H4 (cell line): ENCODE results near the gene MATN4. TPM values are rescaled to one million over a fixed set of nuclear protein-coding genes. Genes with fewer than 3 reads are reported as not detected.

Experiments
- DNase-seq: peaks from one replicate; pipeline ENCODE4 v3.0.0-alpha.2; 2015; ENCODE audit warnings: low spot score
- total RNA-seq: library from RNA; depleted of rRNA; stranded (reverse); fragments of >200 nt; shearing (Covaris generic); gene quantifications from 2 replicates; pipeline ENCODE4 v1.2.3, GENCODE V29; 2014

MATN4 gene
- total RNA-seq, 1 experiment from 2014 or later: not detected

DNA sequence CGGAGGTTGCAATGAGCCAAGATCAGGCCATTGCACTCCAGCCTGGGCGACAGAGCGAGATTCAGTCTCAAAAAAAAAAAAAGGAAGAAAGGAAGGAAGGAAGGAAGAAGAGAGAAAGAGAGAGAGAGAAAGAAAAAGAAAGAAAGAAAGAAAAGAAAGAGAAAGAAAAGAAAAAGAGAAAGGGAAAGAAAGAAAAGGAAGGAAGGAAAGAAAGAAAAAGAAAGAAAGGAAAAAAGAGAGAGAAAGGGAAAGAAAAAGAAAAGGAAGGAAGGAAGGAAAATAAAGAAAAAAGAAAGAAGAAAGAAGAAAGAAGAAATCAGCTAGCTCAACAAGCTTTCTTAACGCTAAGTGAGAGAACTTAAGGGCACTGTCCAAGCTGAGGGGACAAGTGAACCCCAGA, 7.6 kb upstream of the MATN4 start:
- DNase-seq: no peak

DNA sequence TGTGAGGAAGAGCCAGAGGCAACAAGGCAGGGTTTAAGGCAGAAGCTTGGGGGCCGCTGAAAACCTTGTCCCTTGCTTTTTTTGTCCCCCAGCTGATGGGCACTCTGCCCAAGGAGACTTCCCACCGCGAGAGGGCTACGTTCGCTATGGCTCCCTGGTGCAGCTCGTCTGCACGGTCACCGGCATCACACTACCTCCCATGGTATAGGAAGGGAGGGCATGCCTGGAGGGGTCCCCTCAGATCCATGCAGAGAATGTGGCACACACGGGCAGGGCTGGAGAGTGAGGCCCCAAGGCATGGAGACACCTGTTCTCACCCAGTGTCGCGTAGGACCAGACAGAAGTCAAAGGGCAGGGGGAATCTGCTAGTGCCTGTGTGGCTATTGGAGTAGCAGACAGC, 5.8 kb upstream of the MATN4 start:
- DNase-seq: no peak

DNA sequence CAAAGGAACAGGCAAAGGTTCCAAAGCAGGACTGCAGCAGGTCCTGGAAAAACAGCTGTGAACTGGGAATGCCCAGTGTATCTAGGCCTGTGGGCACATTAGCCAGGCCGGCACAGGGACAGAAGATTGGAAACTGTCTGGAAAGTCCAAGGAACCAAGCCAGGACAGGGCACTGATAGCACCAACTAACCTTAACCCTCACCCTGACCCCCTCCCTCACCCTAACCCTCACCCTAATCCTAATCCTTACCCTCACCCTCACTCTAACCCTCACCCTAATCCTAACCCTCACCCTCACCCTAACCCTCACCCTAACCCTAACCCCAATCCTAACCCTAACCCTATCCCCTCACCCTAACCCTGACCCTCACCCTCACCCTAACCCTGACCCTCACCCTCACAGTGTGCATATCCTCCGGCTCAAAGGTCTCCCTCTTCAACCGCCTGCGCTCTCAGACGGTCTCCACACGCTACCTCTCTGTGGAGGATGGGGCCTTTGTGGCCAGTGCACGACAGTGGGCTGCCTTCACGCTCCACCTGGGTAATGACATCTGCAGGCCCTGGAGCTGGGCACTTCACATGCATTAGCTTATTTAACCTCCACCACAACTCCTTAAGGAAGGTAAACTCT, 5.1 kb upstream of the MATN4 start:
- no peak for DNase-seq

DNA sequence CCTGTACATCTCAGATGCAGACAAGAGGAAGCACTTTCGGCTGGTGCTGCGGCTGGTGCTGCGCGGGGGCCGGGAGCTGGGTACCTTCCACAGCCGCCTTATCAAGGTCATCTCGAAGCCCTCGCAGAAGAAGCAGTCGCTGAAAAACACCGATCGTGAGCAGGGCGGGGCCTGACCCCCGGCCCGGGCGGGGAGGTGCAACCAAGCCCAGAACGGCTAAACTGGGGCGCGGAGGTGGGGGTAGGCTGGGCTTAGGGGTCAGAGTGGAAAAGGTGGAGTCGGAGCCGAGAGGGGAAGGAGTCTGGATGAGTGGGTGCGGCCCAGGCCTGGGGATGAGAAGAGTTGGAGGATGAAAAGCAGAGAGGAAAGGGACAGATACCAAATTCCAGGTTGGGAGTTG, 4.1 kb upstream of the MATN4 start:
- DNase-seq: no peak

DNA sequence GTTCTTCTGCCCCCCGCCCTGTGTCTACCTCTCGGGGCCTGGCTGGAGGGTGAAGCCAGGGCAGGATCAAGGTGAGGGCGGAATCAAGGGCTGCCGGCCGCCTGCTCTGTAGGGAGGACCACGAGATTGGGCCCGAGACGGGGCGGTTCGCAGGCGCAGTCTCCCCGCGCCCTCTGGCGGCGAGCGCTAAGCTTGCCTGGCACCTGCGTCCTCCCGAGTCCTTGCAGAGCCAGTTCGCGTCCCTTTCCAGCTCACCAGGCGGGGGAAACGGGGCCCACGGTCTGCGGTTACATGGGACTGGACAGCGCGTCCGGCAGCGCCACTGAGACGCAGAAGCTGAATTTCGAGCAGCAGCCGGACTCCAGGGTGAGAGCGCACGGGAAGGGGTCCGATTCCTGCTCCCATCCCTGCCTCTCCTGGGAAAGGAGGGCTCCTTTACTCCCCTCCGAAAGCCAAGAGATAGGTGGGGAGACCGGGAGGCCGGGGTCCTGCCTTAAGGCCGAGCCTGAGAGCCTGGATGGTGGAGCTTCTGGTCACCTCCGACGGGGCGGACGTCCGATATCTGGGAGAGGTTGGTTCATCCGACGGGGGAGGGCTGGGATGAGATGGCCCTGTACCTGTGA, 3.6 kb upstream of the MATN4 start:
- DNase-seq: peak; percentile 51

DNA sequence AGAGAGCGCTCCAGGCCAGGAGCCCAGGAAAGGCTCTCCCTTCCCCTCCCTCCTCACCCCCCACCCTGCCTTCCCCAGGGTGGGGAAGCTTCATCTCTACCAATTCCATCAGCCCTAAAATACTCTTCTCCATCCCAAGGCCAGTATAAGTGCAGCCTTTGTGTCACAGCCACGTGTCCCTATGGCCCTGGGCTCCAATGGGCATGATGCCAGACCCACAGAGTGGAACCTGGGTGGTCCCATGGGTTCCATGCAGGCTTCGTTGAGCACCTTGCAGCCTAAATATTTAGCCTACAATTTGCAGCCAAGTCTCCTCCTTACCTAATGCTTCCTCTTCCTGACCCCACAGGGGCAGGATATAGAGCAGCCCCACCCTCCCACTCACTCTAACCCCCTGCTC, 976 bp upstream of the MATN4 start:
- no peak for DNase-seq

DNA sequence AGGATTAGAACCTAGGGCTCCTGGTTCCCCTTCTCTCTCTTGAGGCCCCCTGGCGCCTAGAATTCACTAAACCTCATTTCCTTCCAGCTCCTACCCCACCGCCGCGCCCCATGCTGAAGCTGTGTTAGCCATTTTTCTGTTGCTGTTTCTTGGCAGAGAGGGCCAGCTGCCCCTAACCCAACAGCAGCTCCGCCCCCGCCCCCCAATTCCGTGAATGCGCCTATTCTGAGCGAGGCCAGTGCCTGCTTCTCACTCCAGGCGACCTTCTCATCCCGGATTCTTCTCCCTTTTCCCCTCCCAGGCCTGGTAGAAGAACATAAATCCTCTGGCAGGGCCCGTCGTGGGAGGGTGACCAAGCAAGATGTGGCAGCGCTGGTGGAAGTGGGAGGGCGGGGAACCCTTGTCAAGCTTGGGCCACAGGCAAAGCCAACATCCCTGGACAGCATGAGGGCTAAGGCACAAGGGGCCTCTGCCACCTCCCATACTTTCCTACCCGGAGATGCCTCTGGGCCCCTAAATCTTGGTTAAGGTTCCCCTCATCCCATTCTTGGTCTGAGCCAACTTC, 941 bp downstream of the MATN4 start:
- DNase-seq: no peak

DNA sequence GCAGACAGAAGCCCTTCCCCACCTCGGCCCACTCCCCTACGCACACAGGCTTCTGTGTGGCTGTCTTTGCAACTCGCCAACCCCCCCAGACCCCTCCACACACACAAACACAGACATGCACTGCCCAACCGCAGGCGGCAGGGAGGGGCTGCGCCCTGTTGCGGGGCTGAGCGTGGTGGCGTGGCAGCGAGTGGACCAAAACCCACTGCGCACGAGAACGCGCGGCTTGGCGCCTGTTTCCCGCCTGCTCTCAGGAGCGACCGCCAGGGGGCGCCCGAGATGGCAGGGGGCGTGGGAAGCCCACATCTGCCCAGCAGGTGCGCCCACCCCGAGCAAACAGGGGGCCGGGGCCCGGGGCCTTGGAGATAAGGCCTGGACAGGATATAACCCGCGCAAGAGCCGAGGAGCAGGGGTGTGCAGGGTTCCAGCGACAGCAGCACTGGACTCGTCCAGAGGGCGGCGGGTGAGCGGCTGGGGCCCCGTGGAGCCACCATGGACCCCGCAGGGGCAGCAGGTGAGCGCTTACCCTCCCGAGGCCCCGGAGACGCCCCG, 1.6 kb downstream of the MATN4 start, which contains the start of gene RBPJL:
RBPJL (plus strand) TSS at position 410 of the 552 bp plus-strand sequence; CDS start at position 493, 83 bp downstream.
- no peak for DNase-seq

DNA sequence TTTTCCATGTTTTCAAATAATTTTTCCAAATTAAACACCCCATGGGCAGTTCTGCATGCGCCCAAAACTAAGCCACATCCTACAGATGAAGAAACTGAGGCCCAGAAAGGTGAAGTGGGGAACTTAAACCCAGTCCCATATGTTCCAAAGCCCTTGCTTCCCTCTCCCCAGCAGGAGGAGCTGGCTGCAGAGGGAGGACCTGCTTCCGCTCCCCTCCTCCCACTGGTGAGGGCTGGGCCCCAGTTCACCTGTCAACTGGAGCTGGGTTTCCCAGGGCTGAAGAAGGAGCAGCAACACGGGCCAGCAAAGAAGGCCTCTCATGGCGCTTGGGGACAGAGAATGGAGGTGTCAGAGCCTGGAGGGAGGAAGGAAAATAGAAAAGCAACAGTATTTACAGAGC, 2.8 kb downstream of the MATN4 start:
- no peak for DNase-seq

DNA sequence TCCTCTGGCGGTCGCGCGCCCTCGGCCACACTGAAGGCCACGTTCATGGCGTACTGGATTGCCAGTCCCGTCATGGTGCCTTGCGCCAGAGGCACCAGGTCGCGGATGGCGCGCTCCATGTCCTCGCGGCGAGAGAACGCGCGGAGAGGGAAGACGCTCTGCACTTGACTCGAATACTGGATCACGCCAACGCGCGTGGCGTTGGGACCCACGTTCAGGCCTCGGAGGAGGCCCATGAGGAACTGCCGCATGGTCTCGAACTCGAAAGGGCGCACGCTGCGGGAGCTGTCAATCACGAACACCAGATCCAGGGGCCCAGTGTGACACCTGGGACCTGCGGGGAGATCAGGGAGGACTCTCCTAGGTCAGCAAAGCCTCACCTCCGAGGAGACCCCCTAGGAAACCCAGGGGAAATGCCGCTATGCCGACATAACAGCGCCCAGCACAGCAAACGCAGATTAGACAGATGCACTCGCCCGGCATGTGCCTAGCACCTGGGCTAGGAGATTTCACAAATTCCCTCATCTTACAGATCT, 3.6 kb downstream of the MATN4 start:
- DNase-seq: no peak

DNA sequence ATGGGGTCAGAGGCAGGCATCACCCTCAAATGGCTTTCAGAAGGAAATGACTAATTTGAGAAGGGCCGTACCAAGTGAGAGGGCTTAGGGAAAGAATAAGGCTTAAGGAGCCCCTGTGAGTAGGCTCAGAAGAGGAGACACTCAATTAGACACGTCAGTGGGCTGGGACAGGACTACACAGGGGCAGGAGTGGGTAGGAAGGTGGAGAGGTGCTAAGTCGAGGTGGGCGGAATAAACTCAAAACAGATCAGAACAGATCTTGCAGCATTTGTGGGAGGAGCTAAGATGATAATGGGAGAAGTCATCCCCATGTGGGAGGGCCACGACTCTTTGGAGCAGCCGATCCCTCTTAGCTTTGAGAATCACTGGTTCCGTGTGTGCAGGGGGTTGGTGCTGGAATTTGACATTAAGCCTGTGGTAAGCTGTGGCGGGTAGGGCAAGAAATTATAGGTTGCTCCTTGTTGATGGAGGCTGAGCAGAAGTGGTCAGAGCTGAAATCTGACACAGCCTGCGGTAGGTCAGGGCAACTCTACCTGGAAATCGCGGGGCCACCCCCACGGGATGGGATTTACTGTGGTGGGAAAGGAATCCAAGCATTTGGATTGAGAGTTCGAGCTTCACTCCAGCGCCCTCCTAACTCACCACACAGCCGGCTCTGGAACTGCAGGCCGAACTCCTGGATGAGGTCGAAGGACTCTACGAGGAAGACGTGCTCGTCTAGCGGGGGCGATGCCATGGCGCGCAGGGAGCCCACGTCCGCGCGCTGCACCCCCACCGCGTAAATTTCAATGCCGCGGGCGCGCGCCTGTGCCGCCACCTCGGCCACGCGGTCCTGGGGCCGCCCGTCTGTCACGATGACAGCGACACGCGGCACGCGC, 4.3 kb downstream of the MATN4 start:
- no peak for DNase-seq

DNA sequence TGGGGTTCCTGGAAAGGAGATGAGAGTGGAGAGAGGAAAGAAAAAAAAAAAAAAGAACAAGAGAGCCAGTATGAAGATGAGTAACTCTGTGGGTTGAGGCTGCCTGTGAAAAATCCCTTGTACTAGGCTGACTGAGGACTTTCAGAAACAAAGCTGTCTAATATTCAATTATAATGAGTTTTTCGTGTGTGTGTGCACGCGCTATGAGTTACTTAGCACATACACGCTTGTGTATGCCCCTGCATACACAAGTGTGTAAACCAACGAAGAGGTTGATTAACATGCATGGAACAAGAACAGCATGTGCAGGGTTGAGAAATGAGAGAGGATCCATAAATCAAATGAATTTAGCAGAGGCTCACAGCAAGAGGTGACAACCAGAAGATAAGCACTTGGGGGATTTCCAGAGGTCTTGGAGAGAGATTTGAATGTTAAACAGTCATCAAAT, 6.3 kb downstream of the MATN4 start:
- no peak for DNase-seq

DNA sequence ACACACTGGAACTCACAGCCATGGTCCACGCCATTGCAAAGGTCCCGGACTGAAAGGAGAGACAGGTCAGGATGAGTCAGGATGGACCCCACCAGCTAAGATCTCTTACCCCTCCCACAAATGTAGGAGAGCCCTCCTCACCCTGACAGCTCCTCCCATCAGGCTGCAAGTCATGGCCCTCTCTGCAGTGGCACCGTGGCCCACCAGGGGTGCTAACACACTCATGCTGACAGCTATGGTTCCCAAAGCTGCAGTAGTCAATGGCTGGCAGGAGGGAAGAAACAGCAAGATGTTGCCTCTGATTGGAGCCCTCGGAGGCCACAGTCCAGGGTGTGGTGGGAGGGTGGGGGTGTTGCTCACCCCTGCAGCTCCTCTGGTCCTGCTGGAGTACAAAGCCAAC, 7.1 kb downstream of the MATN4 start:
- DNase-seq: peak; percentile 54

DNA sequence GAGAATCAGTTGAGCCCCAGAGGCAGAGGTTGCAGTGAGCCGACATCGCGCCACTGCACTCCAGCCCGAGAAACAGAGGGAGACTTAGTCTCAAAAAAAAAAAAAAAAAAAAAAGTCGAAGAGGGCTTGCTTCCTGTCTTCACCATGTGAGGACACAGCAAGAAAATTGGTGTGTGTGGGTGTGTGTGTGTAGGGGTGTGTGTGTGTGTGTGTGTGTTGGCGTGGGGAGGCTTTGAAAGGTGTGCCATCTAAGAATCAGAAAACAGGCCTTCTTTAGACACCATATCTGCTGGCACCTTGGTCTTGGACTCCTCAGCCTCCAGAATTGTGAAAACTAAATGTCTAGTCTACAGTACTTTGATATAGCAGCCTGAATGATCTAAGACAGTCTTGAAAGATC, 8.3 kb downstream of the MATN4 start:
- DNase-seq: no peak

DNA sequence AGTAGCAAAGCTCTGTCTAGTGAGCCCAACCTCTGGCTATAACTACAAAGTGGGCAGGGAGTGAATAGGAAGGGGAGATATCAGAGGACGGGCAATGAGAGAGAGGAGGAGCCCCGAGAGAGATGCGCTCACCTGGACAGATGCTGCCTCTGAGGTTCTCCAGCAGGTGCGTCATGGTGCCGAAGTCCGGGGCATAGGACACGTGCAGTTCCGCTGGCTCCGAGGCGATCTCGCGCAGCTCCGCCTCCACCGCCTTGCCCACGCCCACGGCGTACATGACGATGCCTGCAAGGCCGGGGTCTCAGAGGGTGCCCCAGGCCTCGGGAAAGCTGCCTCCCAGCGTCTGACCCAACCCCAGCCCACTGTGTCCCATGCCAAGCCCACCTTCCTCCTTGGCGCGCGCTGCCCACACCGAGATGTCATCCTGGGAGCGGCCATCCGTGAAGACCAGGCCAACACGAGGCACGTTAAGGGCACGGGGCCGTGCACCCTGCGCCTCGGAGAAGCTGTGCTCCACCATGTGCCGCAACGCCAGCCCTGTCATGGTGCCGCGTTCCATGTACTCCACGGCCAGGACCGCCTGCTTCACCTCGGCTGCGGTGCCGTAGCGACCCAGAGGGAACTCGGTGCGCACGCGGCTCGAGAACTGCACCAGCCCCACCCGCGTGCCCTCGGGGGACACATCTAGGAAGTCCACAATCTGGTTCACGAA, 10.2 kb downstream of the MATN4 start:
- no peak for DNase-seq

DNA sequence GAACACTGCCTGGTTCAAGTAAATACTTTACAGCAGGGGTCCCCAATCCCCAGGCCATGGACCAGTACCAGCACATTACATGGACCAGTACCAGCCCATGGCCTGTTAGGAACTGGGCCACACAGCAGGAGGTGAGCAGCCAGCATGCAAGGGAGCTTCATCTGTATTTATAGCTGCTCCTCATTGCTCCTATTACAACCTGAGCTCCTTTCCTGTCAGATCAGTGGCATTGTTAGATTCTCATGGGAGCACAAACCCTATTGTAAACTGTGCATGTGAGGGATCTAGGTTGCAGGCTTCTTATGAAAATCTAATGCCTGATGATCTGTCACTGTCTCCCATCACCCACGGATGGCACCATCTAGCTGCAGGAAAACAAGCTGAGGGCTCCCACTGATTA, 13.4 kb downstream of the MATN4 start:
- DNase-seq: no peak

DNA sequence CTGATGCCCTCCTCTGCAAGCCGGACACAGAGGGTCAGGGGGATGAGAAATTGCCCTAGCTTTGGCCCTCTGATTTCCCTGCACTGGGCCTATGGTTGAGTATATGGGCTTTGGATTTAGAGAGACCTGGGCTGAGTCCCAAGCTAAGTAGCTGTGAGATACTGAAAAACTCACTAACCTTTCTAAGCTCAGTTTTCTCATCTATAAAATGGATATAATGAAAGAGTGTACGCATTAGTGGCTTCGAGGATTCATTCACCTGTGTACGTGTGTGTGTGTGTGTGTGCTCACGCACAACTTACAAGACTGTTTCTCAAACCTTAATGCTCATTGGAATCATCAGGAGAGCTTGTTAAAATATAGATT, 14.1 kb downstream of the MATN4 start:
- no peak for DNase-seq

DNA sequence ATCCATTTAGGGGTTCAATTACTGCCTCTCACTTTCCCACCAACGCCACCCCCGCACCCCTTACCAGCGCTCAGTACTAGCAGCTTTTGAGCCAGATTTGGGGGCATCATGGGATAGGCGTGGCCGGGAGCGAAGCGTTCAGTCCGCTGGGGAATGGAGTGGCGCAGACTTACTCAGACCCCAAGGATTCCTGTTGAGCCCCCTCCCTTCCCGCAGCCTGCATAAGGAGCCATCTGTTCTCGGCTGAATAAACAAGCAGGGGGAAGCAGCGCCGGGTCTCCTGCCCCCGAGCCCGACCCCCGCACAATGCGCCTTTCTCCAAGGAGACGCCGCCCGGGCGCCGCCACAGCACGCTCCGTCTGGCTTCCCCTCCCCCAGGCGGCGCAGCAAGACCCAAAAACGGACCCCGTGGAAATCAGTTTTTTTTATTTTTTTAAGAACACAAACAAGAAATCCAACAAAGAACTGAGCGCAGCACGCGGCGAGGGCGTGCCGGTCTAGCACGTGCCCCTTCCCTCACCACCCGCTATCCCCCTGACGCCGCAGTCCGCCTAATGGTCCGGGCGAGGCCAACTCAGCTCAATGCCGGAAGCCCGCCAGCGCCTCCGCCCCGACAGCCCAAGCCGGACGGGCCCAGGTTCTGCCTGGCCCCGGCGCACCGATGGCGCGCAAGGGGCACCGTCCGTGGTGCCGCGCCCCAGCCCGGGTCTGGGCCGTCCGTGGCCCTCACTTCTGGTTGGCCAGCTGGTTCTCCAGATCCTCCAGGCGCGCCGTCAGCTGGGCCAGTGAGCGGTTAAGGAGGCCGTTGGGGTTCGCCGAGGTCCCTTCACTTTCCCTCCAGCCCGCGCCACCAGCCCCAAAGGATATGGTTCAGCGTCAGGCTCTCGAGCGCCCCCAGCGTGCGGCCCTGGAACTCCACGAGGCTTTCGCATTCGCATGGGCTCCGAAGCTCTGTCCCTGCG, 14.8 kb downstream of the MATN4 start:
- DNase-seq: peak; percentile 58

DNA sequence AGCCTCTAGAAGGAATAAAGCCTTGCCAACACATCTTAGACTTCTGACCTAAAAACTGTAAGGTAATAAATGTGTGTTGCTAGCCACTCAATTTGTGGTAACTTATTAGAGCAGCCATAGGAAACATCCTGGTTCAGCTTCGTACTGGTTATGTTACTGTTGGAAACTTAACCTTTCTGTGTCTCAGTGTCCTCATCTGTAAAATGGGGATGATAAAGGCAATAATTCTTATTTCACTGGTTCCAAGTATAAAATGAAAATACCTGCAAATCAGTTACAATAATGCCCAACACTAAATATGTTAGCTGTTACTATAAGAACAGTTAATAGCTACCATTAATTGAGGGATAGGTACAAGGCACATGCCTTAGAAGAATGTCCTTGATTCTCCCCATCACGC, 15.8 kb downstream of the MATN4 start:
- DNase-seq: no peak

DNA sequence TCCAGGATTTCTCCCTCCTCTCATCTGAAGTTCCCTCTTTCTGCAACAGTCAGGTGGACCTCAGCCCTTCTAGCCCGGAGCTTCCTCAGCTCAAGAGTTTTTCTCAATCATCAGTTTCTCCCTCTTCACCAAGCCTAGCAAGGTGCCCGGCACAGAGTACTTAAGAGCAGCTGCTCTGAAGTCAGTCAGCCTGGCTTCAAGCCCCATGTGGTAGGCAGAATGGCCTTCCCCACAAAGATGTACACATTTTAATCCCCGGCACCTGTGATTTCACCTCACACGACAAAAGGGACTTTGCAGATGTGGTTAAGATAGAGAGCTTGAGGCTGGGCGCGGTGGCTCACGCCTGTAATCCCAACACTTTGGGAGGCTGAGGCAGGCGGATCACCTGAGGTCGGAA, 16.6 kb downstream of the MATN4 start:
- DNase-seq: no peak
